ENCODE results near the gene SMYD5.
"Not testable (repeated sequence)": the region's sequence is repeated elsewhere in the genome, so short reads cannot be mapped to it uniquely, and the experiment has no call there.

The SMYD5 gene

DNA sequence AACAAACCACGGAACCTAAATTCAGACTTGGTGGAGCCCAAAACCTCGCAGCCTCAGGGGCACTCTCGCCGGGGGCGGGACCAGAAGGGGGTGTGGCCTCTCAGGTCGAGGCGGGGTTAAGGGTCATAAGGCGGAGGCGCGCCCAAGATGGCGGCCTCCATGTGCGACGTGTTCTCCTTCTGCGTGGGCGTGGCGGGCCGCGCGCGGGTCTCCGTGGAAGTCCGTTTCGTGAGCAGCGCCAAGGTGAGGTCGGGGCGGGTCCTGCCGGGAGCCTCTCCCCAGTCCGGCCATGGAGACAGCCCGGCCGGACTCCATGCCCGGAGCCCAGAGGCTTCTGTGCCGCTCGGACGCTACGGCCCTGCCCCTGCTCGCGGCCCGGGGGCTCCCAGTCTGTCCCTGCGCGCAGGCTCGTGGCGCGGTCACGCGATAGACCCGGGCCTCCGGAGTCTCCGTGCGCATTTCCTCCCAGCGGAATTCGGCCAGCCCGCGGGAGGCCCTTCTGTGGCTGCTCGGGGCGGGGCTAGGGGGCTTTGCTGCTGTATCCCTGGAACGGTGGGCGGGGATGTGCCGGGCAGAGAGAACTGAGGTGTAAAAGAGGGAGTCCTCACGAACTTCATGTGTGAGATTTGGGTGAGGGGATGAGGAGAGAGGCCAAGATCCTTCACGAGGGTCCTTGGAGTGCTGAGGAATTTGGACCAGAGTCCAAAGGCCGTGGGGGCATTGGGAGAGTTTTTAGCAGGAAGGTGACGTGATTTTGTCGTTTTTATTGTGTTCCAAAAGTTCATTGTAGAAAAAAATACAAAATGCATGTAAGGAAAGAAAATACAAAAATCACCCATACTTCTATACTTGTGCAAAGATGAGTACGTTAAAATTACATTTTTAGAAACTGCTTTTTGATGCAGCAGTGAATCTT, at the start of gene SMYD5:
SMYD5 (plus strand) TSS at position 126 of the 916 bp plus-strand sequence; CDS start at position 148, 22 bp downstream.
- peak; percentile 95 for DNase-seq

DNA sequence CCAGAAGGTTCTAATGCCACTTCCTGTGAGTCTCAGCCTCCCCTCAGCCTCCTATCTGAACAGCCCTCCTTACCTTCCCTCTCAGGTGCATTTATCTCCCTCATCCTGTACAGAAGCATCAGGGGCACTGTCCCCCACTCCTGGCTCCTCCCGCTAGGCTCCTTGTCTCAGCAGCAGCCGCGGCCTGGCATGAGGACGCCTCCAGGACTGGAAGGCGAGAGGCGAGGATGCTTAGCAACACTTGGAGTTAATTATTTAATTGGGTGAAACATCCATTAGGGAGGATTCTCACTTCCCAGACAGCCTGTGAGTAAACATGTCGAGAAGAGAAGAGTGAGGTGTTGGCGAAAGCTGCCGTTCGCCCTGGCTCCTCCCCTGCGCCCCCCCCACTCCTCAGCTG, 48.1 kb upstream of the SMYD5 start:
- DNase-seq: not testable (repeated sequence)

DNA sequence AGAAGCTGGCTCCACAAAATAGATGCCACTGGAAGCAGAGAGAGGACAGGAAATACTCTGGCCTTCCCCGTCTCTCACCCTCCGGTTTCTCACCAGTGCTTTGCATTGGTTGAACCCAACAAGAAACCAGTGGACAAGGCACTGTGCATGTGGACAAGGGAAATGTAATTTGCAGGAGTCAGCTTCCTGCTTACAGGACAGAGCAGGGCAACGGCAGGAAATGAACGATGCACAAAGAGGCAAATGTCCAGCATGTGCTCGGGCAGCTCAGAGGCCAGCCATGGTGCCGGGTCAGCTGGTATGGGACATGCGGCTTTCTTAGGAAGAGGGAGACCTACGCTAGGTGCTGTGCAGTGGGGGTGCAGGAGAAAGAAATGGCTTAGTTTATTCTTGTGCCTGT, 47.2 kb upstream of the SMYD5 start:
- not testable (repeated sequence) for DNase-seq

DNA sequence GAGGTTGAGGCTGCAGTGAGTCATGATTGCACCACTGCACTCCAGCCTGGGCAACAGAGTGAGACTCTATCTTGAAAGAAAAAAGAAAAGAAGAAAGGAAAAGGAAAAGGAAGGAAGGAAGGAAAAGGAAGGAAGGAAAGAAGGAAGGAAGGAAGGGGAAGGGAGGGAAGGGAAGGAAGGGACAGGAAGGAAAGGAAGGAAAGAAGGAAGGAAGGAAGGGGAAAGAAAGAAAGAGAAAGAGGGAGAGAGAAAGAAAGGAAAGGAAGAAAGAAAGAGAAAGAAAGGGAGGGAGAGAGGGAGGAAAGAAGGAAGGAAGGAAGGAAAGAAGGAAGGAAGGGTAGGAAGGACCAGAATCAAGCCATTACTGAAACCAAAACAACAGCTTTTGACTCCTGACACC, 45.7 kb upstream of the SMYD5 start:
- not testable (repeated sequence) for DNase-seq

GRCh38 chr2:73170341-73170740, 43.7 kb upstream of the SMYD5 start:
- not testable (repeated sequence) for DNase-seq

GRCh38 chr2:73172963-73173362, 41.1 kb upstream of the SMYD5 start:
- no peak for DNase-seq

DNA sequence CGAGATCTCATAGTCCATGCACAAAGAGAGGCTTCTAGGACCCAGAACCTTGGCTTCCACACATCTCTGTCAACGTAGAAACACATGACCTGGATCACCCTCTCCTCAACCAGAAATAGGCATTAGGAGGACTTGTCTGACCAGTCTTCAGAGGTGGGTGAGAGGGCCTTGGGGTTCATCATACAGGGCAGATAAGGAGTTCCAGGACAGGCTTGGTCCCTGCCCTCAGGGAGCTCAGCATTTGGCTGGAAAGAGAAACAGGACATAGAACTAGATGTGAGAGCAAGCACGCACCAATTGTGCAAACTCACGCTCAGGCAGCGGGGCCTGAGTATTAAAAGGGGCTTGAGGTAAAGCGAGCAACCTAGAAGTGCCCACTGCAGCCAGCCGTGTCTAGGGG, 40.3 kb upstream of the SMYD5 start:
- DNase-seq: no peak

GRCh38 chr2:73174244-73174643, 39.8 kb upstream of the SMYD5 start:
- DNase-seq: no peak

DNA sequence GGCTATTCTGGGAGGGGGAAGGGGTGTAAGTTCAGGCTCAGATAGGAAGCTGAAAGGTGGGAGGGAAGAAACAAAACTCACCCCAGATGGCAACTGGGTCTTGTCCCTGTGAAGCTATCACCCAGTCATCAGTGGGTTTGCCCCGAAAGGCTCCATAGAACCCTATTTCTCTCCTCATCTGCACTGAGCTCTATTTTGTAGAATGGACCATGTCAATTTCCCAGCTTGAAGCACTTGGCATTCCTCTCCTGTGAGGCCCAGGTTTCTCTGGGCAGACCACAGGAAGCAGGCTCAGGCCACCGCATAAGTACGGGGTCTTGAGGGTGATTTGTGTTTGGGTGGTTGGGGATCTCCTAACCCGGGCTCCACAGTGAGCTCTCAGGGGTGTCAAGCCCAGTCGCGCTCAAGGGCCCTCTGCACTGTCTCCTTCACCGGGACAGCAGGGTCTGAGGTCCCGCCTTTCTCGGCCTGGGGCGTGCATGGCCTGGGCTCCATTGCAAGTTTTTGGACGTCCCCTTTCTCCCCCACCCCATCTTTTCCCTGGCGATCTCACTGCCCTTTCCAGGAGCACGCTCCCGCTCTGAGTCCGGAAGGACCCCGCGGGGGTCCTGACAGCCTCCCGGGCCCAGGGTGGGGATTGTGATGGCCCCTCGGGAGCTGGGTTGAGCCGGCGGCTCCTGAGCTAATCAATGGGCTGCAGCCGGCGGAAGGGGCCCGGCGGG, 38.9 kb upstream of the SMYD5 start:
- DNase-seq: no peak

DNA sequence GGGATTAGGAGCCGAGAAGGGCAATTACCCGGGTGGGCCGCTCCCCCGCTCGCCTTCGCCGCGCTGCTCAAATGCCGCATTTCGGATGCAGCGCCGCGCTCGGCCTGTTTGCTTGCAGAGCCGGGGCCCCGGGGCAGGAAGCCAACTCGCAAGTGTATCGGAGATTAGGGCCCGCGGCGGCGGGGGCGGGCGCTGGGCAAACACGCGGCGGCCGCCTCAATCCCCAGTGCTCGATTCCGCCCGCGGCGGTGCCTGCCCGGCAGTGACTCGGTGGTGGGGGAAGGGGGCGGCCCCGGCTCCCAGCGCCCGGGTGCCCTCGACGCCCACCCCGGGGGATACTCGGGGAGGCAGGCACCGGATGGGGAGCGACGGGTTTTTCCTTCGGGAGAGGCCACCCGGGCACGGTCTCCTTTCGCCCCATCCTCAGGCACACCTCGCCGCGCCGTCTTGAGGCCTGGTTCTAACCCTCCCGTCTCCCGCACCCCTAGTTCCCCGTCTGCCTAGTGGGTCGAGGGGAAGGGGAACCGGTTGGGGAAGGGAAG, 38.3 kb upstream of the SMYD5 start:
- peak; percentile 76 for DNase-seq

DNA sequence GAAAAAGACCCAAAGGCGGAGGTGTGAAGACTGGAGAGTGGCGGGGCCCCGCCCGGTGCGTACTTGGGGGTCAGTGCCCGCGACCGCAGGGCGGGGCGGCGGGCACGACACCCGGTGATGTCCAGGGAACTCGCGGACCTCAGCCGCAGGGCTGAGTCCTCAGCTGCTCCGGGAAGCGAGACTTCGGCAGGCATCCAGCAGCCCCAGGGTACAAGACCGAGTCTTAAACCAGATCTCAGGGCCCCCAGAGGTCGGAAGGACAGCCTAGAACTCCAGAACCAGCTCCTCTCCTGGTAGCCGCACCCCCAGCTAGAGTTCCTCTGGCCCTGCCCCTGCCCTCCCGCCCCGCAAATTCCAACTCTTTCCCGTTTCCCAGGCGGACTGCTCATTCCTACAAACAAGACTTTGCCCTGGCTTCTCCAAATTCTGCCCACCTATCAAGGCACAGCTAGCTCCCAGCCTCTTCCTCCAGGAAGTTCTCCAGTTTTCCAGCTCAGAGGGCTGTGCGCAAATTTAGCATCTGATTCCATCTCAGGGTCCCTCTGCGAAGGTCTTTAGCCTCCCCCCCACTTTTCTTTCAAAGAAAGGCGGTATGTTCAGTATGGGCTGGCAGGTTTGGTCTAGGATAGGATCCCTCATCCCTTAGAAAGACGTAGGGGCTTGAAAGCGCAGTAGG, 37.7 kb upstream of the SMYD5 start:
- no peak for DNase-seq

DNA sequence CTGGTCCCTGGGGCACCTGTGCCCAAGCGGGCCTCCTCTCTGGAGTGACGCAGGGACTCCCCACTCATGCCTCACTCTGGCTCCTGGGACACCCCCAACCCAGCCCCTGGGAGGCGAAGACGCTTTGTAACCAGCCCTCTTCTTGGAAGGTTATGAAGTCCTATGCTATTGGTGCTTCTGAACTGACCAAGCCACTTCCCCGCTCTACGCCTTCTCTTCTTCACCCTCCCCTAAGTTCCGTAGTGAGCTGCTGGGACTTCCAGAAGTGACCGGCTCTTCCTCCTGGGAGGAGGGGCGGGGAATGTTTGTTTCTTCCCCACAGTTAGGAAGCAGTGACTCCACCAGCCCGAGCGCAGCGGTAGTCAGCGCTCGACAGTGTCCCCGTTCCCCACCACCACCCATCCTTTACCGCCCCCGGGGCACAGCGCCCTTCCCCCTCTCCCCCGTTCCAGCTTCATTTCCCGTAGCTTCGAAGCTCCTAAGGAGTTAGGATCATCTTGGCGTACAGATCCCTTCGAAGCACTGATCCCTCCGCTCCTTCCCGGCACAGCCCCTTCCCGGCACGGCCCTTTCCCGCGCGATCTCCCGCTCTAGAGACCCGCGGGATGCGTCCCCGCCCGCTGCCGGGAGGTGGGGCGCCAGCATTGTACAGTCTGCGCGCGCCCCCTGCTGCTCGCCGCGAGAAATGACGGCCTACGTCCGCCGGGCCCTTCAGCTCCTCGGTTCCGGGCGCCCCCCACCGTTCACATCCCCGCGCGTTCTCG, 37.0 kb upstream of the SMYD5 start:
- peak; percentile 91 for DNase-seq

DNA sequence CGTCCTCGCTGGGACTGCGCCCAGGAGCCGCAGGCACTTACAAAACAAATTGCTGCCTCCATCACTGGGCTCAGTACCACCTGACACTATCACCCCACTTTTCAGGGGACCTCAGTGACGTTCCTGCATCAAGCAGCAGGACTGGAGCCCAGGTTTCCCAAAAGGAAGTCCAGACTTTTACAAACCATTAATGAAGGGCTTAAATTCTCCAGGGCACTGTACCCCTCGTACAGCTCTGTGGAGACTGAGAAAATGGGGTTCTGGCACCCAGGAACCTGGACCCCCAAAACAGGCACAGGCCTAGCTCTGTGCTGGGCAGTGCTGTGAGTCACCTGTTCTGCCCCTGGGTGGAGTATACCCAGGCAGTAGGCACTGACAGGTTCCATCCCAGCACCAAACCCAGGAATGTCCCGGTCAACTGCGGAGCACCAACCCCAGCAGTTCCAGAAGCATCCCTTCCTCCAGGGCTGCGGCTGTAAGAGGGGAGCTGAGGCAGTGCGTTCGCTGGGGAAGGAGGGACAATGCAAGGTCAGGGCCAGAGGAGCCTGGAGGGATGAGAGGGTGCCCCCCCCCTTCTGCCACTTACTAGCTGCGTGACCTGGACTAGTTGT, 36.3 kb upstream of the SMYD5 start:
- no peak for DNase-seq

DNA sequence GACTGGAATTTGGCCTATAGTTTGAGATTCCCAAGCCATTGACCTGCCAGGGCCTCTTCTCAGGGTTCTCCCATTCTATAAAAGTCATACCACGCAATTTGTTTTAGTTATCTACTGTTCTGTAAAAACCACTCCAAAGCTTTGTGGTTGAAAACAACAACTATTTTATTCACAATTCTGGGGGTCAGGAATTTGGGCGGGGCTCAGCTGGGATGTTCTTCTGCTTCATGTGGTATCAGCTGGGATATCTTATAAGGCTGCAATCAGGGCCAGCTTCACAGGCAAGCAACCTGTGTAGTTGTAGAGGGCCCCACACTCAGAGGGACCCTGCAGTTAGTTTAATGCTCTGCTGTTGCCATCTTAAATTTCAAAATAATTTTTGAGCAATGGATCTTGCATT, 28.1 kb upstream of the SMYD5 start:
- no peak for DNase-seq

DNA sequence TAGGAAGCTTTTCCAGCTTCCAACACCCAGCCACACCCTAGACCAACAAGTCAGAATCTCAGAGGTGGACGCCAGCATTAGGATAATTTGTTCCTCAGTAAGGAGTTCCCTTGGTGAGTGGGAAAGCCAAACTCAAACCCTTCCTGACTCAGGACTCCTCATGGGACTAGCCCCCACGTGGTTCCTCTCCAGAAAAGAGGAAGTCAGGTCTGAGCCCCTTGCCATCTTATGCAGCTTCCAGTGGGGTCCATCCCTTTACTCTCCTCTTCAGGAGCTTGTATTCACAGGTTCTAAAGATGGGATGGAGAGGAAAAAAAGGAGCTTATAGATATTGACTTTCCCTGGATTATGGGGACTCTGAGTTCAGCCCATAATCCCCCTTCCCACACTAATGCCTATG, 26.5 kb upstream of the SMYD5 start:
- no peak for DNase-seq

GRCh38 chr2:73197579-73197978, 16.5 kb upstream of the SMYD5 start:
- no peak for DNase-seq

DNA sequence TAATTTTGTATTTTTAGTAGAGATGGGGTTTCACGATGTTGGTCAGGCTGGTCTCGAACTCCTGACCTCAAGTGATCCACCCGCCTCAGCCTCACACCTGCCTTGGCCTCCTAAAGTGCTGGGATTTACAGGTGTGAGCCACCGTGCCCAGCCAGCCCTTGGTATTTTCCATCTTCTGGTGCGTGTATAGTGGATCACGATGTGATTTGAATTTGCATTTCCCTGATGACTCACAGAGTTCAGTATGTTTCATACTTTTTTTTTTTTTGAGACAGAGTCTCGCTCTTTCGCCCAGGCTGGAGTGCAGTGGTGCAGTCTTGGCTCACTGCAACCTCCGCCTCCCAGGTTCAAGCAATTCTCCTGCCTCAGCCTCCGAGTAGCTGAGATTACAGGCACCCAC, 13.8 kb upstream of the SMYD5 start:
- DNase-seq: not testable (repeated sequence)

- DNase-seq: peak; percentile 23
Measured at GRCh38 chr2:73202156-73203054, 11.6 kb upstream of the SMYD5 start, which contains the start of gene NOTO. TSS of gene NOTO (plus strand) at chr2:73202574. CDS start at chr2:73202667, 93 bp downstream.

GRCh38 chr2:73203055-73203681, 10.9 kb upstream of the SMYD5 start:
- DNase-seq: no peak

GRCh38 chr2:73205611-73206010, 8.4 kb upstream of the SMYD5 start:
- DNase-seq: no peak

Data from activated T-cell treated with anti-CD3 and anti-CD28 coated beads, Interleukin-2, amount 50 U/mL, for 1 hour (primary cell).